GM10847 (cell line): ENCODE results near the gene SEPTIN8.

Experiments used
- POLR2A ChIP-seq: IDR thresholded peaks from 2 replicates; pipeline ENCODE4 v1.6.1; 2011; ENCODE audit not compliant: insufficient read length; ENCODE audit errors: extremely low read depth

Gene SEPTIN8

DNA sequence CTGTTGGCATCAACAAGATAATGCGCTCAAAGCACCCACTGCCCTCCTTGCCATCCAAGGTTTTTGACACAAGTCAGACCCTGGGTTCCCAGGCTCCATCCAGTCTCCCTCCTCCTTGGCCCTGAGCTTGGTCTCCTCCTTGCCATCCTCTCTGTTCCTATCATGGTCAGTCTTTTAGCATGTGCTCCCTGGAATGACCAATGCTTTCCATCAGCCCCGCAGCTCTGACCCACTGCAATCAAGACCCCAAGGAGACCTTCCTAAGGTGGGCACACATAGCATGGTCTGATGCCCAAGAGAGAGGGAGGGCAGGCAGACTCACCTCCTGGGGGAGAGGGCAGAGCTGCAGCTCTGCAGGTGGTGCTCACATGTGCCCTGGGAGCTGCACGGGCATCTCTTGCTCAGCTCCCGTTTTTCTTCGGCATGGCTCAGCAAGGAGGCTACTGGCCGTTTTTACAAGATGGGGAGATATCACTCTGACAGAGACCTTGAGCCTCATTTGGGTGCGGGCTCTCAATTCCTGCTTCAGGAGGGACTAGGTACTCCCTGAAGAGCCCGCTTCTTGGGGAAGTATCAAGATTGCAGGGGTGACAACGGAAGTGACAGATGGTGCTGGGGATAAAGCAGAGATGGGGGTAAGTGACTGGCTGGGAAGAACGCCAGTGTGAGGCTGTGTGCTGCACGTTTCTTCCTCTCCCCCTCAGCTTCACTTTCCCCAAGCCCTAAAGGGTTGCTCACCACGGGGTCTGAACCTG lies 3.3 kb downstream of the SEPTIN8 start:
- TF ChIP-seq POLR2A = no peak

DNA sequence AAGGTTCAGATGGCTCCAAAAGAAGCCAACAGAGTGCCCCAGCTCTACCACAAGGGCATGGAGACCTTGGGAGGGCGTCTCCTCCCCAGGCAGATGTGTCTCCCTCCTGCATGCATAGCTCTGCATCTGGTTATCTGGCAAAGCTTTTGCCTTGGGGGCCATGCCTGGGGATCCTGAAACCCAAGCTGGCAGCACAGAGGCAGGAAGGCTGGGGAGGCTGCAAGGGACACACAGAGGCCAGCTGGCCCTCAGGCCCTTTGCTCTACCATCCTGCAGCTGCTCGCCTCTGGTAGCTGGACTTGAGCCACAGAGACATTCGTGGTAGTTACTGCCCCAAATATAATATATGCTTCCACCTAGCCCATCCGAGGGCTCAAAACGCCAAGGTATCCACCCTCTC lies 3.9 kb downstream of the SEPTIN8 start:
- TF ChIP-seq POLR2A = no peak

- no peak for TF ChIP-seq POLR2A
Observed at GRCh38 chr5:132772291-132773070, 4.6 kb downstream of the SEPTIN8 start.

GRCh38 chr5:132771503-132771998 lies 5.5 kb downstream of the SEPTIN8 start:
- no peak for TF ChIP-seq POLR2A

DNA sequence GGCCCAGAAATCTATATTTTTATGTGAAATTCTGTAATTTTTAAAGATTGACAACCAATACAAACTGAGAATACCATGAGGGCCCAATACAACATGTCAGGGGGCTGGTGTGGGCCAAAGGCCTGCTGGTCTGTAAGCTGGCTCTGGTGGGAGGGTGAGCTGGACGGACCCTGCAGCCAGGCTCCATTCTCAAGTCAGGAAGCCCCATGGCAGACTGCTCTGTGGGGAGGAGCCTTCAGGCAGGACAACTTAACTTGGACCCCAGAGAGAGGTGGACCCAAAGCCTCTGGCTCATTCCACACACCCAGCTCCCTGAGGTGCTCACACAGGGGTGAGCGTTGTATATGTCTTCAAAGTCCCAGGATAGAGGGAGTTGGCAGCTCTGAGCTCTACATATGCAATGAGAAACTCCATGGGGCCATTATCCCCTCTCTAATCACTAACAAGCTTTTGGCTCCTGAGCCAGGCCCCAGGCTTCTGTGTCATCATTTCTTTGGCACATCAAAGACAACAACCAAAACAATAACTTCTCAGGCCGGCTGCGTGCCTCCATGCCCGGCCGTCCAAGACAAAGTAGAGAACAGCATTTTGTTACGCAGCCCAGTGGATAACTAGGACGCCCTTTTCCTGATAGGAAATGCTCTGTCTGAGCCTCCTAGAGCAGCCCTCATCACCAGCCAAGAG lies 6.4 kb downstream of the SEPTIN8 start:
- TF ChIP-seq POLR2A = no peak

- no peak for TF ChIP-seq POLR2A
Observed at GRCh38 chr5:132768485-132768868, 8.6 kb downstream of the SEPTIN8 start.

DNA sequence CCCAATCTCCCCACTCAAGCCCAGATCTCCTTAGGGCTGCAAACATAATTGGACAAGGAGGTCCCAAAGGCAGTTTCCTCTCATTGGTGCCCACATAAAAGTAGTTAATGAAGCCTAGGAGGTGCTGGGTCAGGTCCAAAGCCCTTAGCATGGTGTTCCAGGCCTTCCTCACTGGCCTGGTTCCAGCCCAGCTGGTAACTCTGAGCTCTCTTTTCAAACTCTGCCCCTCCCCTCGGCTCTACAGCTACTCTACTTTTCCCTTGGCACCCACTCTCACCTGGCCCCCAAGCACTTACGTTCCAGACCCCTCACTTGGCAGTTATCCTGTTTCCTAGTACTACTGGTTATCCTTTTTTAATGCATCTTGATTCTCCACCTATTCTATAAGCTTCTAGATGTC lies 9.9 kb downstream of the SEPTIN8 start:
- TF ChIP-seq POLR2A = no peak

DNA sequence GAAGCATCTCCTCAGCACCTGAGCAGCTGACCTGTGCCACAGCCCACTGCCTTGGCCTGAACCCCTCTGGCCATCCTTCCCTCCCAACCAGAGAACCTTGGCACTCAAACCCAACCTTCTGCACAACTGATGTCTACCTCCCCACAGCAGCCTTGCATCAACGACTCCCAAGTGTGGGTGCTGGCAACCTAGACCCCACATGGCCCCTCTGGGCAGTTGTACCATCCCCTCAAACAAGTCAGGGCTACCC lies 10.3 kb downstream of the SEPTIN8 start:
- TF ChIP-seq POLR2A = no peak

GRCh38 chr5:132766020-132766805 lies 10.8 kb downstream of the SEPTIN8 start:
- no peak for TF ChIP-seq POLR2A

GRCh38 chr5:132765311-132766019 lies 11.6 kb downstream of the SEPTIN8 start:
- TF ChIP-seq POLR2A = no peak

- no peak for TF ChIP-seq POLR2A
Observed at GRCh38 chr5:132764671-132765238, 12.3 kb downstream of the SEPTIN8 start.

DNA sequence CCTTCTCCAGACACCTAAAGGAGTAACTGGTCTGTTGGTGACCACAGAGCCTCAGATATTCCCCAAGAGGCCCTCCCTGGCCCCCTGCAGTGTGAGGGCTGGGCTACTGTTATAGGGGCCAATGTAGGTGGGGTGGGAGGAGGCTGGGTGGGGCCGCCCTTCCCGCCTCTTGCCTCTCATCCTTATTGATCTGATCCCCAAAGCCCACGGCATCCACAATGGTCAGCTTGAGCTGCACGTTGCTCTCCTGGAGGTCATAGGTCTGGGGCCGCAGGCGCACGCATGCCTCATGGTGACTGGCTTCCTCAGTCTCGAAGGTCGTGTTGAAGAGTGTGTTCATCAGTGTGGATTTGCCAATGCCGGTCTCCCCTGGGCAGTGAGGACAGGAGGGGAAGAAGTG lies 13.0 kb downstream of the SEPTIN8 start:
- TF ChIP-seq POLR2A = no peak

- no peak for TF ChIP-seq POLR2A
Observed at GRCh38 chr5:132763181-132764036, 13.6 kb downstream of the SEPTIN8 start.

DNA sequence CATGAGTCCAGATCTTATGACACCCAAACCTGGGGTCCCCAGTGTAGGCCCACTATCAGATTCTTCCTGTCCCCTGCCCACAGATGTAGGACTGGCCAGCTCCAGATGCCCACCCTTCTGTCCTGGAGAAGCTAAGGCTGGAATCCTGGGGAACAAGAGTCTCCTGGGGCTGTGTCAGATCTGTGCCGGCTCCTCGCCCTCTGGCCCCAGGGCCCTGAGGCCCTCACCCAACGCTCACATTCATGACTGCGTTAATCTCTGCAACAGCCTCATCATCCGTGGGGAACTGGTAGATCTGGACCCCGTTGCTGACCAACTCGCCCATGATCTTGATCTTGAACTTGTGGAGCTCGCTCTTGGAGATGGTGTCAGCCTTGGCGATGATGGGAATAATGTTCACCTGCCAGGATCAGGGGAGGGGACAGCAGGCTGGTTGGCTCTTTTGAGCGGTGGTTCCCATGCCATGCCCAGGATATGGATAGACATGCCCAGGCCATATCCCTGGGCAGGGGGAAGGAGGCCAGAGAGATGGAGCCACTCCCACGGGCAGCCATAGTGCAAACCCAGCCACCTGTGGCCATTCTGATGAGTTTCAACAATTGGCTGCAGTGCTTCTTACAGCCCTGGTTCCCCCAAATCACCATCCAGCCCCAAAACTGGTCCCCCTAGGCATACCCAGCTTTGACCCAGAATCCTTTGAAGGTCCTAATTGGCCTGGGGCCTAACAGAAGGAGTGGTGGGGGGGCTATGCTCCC lies 14.6 kb downstream of the SEPTIN8 start:
- TF ChIP-seq POLR2A = no peak
